H9 (cell line): ENCODE measurements around the gene IQSEC1. TPM values are rescaled to one million over a fixed set of nuclear protein-coding genes. Genes with fewer than 3 reads are reported as not detected.

Experiments
- DNase-seq: peaks from one replicate; pipeline ENCODE4 v3.0.0-alpha.2; 2017
- H2AFZ ChIP-seq: one replicate; pipeline ENCODE4 v1.6.1; 2013; ENCODE audit warnings: mild to moderate bottlenecking, low read length, control low read depth, moderate library complexity
- H2AK5ac ChIP-seq: 2 replicates; pipeline ENCODE4 v1.6.1; 2013; ENCODE audit warnings: low read length, control low read depth, mixed read lengths; ENCODE audit not compliant: insufficient read length
- H2BK120ac ChIP-seq: one replicate; pipeline ENCODE4 v1.6.1; 2013; ENCODE audit warnings: low read depth, mild to moderate bottlenecking, low read length, control low read depth, inconsistent platforms; ENCODE audit not compliant: poor library complexity, severe bottlenecking
- H2BK12ac ChIP-seq: 2 replicates; pipeline ENCODE4 v1.6.1; 2013; ENCODE audit warnings: low read length, control low read depth, mixed read lengths, low read depth; ENCODE audit not compliant: insufficient read length
- H2BK15ac ChIP-seq: 2 replicates; pipeline ENCODE4 v1.6.1; 2013; ENCODE audit warnings: low read depth, low read length, control low read depth
- H2BK20ac ChIP-seq: one replicate; pipeline ENCODE4 v1.6.1; 2013; ENCODE audit warnings: low read depth, mild to moderate bottlenecking, low read length, control low read depth, inconsistent platforms; ENCODE audit not compliant: poor library complexity, severe bottlenecking
- H2BK5ac ChIP-seq: 2 replicates; pipeline ENCODE4 v1.6.1; 2013; ENCODE audit warnings: low read length, control low read depth, mixed read lengths; ENCODE audit not compliant: insufficient read length
- H3K14ac ChIP-seq: 2 replicates; pipeline ENCODE4 v1.6.1; 2013; ENCODE audit warnings: low read length, control low read depth; ENCODE audit not compliant: insufficient read depth
- H3K18ac ChIP-seq: 2 replicates; pipeline ENCODE4 v1.6.1; 2013; ENCODE audit warnings: low read depth, mild to moderate bottlenecking, mixed read lengths, low read length, control low read depth; ENCODE audit not compliant: insufficient read length
- H3K23ac ChIP-seq: 2 replicates; pipeline ENCODE4 v1.6.1; 2013; ENCODE audit warnings: low read length, control low read depth, mixed read lengths, low read depth; ENCODE audit not compliant: insufficient read length
- H3K23me2 ChIP-seq: 2 replicates; pipeline ENCODE4 v1.6.1; 2013; ENCODE audit warnings: low read depth, mild to moderate bottlenecking, mixed read lengths, low read length, control low read depth; ENCODE audit not compliant: insufficient read length, poor library complexity, severe bottlenecking
- H3K27ac ChIP-seq: 2 replicates; pipeline ENCODE4 v1.5.1; 2013; ENCODE audit warnings: low read length, control low read depth, mixed read lengths, low read depth; ENCODE audit not compliant: insufficient read length
- H3K27me3 ChIP-seq: 2 replicates; pipeline ENCODE4 v1.6.1; 2013; ENCODE audit warnings: low read length, control low read depth, inconsistent platforms; ENCODE audit not compliant: insufficient read depth
- H3K4ac ChIP-seq: 2 replicates; pipeline ENCODE4 v1.6.1; 2013; ENCODE audit warnings: low read depth, mild to moderate bottlenecking, control low read depth, inconsistent platforms, low read length, moderate library complexity
- H3K4me1 ChIP-seq: 2 replicates; pipeline ENCODE4 v1.6.1; 2013; ENCODE audit warnings: low read length, control low read depth, inconsistent platforms; ENCODE audit not compliant: insufficient read depth
- H3K4me2 ChIP-seq: 2 replicates; pipeline ENCODE4 v1.6.1; 2013; ENCODE audit warnings: low read length, control low read depth, mixed read lengths; ENCODE audit not compliant: insufficient read length, insufficient read depth
- H3K56ac ChIP-seq: 2 replicates; pipeline ENCODE4 v1.6.1; 2013; ENCODE audit warnings: low read depth, mild to moderate bottlenecking, mixed read lengths, low read length, control low read depth; ENCODE audit not compliant: insufficient read length
- H3K79me1 ChIP-seq: 2 replicates; pipeline ENCODE4 v1.6.1; 2013; ENCODE audit warnings: low read depth, mild to moderate bottlenecking, moderate library complexity, low read length, control low read depth, inconsistent platforms; ENCODE audit not compliant: insufficient read depth, poor library complexity, severe bottlenecking
- H3K79me2 ChIP-seq: 2 replicates; pipeline ENCODE4 v1.6.1; 2013; ENCODE audit warnings: low read length, control low read depth, inconsistent platforms; ENCODE audit not compliant: insufficient read depth
- H3K9ac ChIP-seq: 2 replicates; pipeline ENCODE4 v1.6.1; 2013; ENCODE audit warnings: low read length, control low read depth, mixed read lengths; ENCODE audit not compliant: insufficient read length; ENCODE audit errors: extremely low read depth
- H3K9me3 ChIP-seq: one replicate; pipeline ENCODE4 v1.6.1; 2013; ENCODE audit warnings: low read depth, low read length, inconsistent platforms; ENCODE audit not compliant: control insufficient read depth
- H3T11ph ChIP-seq: one replicate; pipeline ENCODE4 v1.6.1; 2013; ENCODE audit warnings: mild to moderate bottlenecking, low read length, control low read depth, inconsistent platforms
- H4K20me1 ChIP-seq: one replicate; pipeline ENCODE4 v1.6.1; 2013; ENCODE audit not compliant: control insufficient read depth, insufficient read length, insufficient read depth
- H4K5ac ChIP-seq: 2 replicates; pipeline ENCODE4 v1.6.1; 2013; ENCODE audit warnings: low read depth, mild to moderate bottlenecking, mixed read lengths, low read length, control low read depth; ENCODE audit not compliant: insufficient read length
- H4K8ac ChIP-seq: replicated peaks from 2 replicates; pipeline ENCODE4 v1.6.1; 2013; ENCODE audit warnings: low read length, control low read depth, mixed read lengths, low read depth; ENCODE audit not compliant: insufficient read length
- H4K91ac ChIP-seq: 2 replicates; pipeline ENCODE4 v1.6.1; 2013; ENCODE audit warnings: low read depth, mild to moderate bottlenecking, moderate library complexity, mixed read lengths, low read length, control low read depth; ENCODE audit not compliant: insufficient read length
- H3K27ac Mint-ChIP-seq, 3 experiments: 2 replicates in 2 of 3; 3 replicates in 1 of 3; pipeline ENCODE4 v1.8.0; 2020 to 2021; ENCODE audit warnings: mixed read lengths in 3 of 3, mild to moderate bottlenecking in 1 of 3, moderate library complexity in 1 of 3
- H3K27me3 Mint-ChIP-seq: 2 replicates; pipeline ENCODE4 v1.8.0; 2021; ENCODE audit warnings: low read depth, mild to moderate bottlenecking, moderate library complexity, mixed read lengths
- H3K36me3 Mint-ChIP-seq, 3 experiments: 2 replicates in 2 of 3; 3 replicates in 1 of 3; pipeline ENCODE4 v1.8.0; 2020 to 2021; ENCODE audit warnings: low read depth in 3 of 3, mixed read lengths in 3 of 3; ENCODE audit not compliant: insufficient read depth in 1 of 3
- H3K4me1 Mint-ChIP-seq, 2 experiments: 2 replicates each; pipeline ENCODE4 v1.8.0; 2020; ENCODE audit warnings: mixed read lengths in 2 of 2
- H3K4me3 Mint-ChIP-seq, 2 experiments: 2 replicates in 1 of 2; 3 replicates in 1 of 2; pipeline ENCODE4 v1.8.0; 2020 to 2021; ENCODE audit warnings: mild to moderate bottlenecking in 2 of 2, mixed read lengths in 2 of 2, moderate library complexity in 1 of 2
- H3K9me3 Mint-ChIP-seq, 2 experiments: 2 replicates in 1 of 2; 3 replicates in 1 of 2; pipeline ENCODE4 v1.8.0; 2020; ENCODE audit warnings: mild to moderate bottlenecking in 2 of 2, mixed read lengths in 2 of 2, moderate library complexity in 1 of 2
- WGBS: extraction: QIAGEN DNeasy Blood & Tissue Kit; methylation state at CpG from one replicate; pipeline ENCODE4 v1.1.7; 2013; ENCODE audit warnings: missing lambda C conversion rate, low lambda C conversion rate, mixed read lengths; ENCODE audit not compliant: insufficient read length; ENCODE audit errors: extremely low coverage; 5-methylcytosine and 5-hydroxymethylcytosine counted together
- total RNA-seq: library from RNA; stranded (reverse); gene quantifications from 2 replicates; pipeline ENCODE4 v1.2.1, GENCODE V29; 2021
- TF ChIP-seq, protein P1 (sequence below): fragments of 200-600 bp; sonication (generic); conservative IDR thresholded peaks from 3 replicates; pipeline ENCODE4 v1.8.0; 2021; ENCODE audit warnings: antibody characterized with exemption, mild to moderate bottlenecking

The IQSEC1 gene
- total RNA-seq, 1 experiment from 2014 or later = 19.1 TPM

DNA sequence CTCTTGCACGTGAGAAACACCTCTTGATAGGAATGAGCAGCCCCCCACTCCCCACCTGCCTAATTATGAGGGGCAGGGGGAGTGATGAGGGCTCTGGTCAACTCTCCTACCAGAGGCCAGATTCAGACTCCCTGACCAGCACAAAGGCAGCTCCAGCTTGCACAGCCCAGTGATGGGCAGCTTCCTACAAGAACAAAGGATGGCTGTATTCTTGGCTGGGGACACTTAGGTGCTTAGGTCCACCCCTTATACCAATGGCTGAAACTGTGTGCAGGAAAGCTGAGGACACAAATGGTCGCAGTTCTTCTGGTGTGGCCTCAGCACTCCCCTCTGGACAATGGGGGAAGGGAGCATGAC, 81.8 kb downstream of the IQSEC1 start:
- Histone ChIP-seq H3K56ac (no peak overlapping the region), H3K23me2 (peaks cover 11% of the 10 kb centered on the region), H4K8ac (no peak overlapping the region), H2AFZ (no peak overlapping the region), H2BK20ac (no peak overlapping the region), H4K5ac (no peak overlapping the region), H3K4me1 (0 out of 2 replicates have a peak, but pooled peaks cover 3% of the 10 kb centered on the region), H3K79me1 (no peaks in the 10 kb centered on the region), H2BK120ac (no peak overlapping the region), H2BK5ac (no peak overlapping the region), H2AK5ac (no peak overlapping the region), H3K27ac (no peak overlapping the region), H3K79me2 (no peaks in the 10 kb centered on the region), H3T11ph (no peak overlapping the region), H2BK12ac (no peak overlapping the region), H3K18ac (no peak overlapping the region), H3K27me3 (no peaks in the 10 kb centered on the region; the same call in 1 of the 2 replicates), H4K20me1 (no peaks in the 10 kb centered on the region), H3K4ac (no peak overlapping the region), H2BK15ac (no peak overlapping the region), H3K14ac (peak overlapping the region; percentile 13; the same call in 1 of the 2 replicates), H3K23ac (no peak overlapping the region), H3K4me2 (no peak overlapping the region), H4K91ac (no peak overlapping the region), H3K9ac (no peak overlapping the region), H3K9me3 (no peaks in the 10 kb centered on the region)
- Mint-ChIP-seq H3K27me3 (peaks cover 50% of the 10 kb centered on the region), H3K4me3 (peak overlapping the region in 1 of 2 experiments; percentile 28; a peak in 1 of 5 replicates), H3K36me3 (peaks cover 4 to 8% (median 4%) of the 10 kb centered on the region in 3 experiments), H3K27ac (no peak overlapping the region), H3K9me3 (peaks cover 6 to 8% of the 10 kb centered on the region in 2 experiments; a peak in 3 of 5 replicates), H3K4me1 (peaks cover 22 to 23% of the 10 kb centered on the region in 2 experiments)
- TF ChIP-seq, protein P1, sequence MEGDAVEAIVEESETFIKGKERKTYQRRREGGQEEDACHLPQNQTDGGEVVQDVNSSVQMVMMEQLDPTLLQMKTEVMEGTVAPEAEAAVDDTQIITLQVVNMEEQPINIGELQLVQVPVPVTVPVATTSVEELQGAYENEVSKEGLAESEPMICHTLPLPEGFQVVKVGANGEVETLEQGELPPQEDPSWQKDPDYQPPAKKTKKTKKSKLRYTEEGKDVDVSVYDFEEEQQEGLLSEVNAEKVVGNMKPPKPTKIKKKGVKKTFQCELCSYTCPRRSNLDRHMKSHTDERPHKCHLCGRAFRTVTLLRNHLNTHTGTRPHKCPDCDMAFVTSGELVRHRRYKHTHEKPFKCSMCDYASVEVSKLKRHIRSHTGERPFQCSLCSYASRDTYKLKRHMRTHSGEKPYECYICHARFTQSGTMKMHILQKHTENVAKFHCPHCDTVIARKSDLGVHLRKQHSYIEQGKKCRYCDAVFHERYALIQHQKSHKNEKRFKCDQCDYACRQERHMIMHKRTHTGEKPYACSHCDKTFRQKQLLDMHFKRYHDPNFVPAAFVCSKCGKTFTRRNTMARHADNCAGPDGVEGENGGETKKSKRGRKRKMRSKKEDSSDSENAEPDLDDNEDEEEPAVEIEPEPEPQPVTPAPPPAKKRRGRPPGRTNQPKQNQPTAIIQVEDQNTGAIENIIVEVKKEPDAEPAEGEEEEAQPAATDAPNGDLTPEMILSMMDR = no peak
- WGBS = no CpG with 5 or more reads among the region's 2 CpGs
- no peak for DNase-seq
